GM18951 (cell line): ENCODE data around the gene EVA1B.

Experiments
- POLR2A ChIP-seq: IDR thresholded peaks from 4 replicates; pipeline ENCODE4 v1.6.1; 2011; ENCODE audit warnings: mild to moderate bottlenecking; ENCODE audit not compliant: insufficient read length, insufficient read depth; ENCODE audit errors: extremely low read depth
- in situ Hi-C: fragments of 300-500 bp; cut with MboI; formaldehyde crosslinking; loops from one replicate; pipeline ENCODE4 v1.12.0; 2022; ENCODE audit warnings: low sequenced_read_pairs, mixed read lengths, inconsistent platforms; ENCODE audit not compliant: unreplicated experiment

The EVA1B gene

GRCh38 chr1:36352910-36353878 lies 29.7 kb upstream of the EVA1B start:
- in situ Hi-C loops = no loop called here
- no peak for TF ChIP-seq POLR2A

GRCh38 chr1:36352125-36352909 lies 28.9 kb upstream of the EVA1B start:
- in situ Hi-C loops = no loop called here
- no peak for TF ChIP-seq POLR2A

- in situ Hi-C loops = no loop called here
- TF ChIP-seq POLR2A = no peak
These were observed 28.0 kb upstream of the EVA1B start for GRCh38 chr1:36351227-36351977.

GRCh38 chr1:36350659-36351226 lies 27.3 kb upstream of the EVA1B start:
- TF ChIP-seq POLR2A = no peak
- in situ Hi-C loops = no loop called here

GRCh38 chr1:36349839-36350238 lies 26.4 kb upstream of the EVA1B start:
- TF ChIP-seq POLR2A = no peak
- in situ Hi-C loops = no loop called here

GRCh38 chr1:36349241-36349671 lies 25.8 kb upstream of the EVA1B start:
- in situ Hi-C loops = no loop called here
- no peak for TF ChIP-seq POLR2A

- in situ Hi-C loops = no loop called here
- no peak for TF ChIP-seq POLR2A
These were observed 23.4 kb upstream of the EVA1B start for GRCh38 chr1:36346741-36347370.

- in situ Hi-C loops = no loop called here
- TF ChIP-seq POLR2A = no peak
These were observed 21.9 kb upstream of the EVA1B start for GRCh38 chr1:36345353-36345752.

GRCh38 chr1:36344395-36344680 lies 20.9 kb upstream of the EVA1B start:
- no peak for TF ChIP-seq POLR2A
- in situ Hi-C loops = no loop called here

- no peak for TF ChIP-seq POLR2A
- in situ Hi-C loops = no loop called here
These were observed 20.4 kb upstream of the EVA1B start for GRCh38 chr1:36343651-36344394.

GRCh38 chr1:36342426-36343185 lies 19.2 kb upstream of the EVA1B start:
- no peak for TF ChIP-seq POLR2A
- in situ Hi-C loops = no loop called here

GRCh38 chr1:36341626-36342320 lies 18.3 kb upstream of the EVA1B start:
- TF ChIP-seq POLR2A = no peak
- in situ Hi-C loops = no loop called here
